PC-9 (cell line): ENCODE data around the gene PDPR. TPM values are rescaled to one million over a fixed set of nuclear protein-coding genes. Genes with fewer than 3 reads are reported as not detected.
A peak's percentile ranks its signal among the peaks of the same experiment; 100 is the strongest.
"Not testable (repeated sequence)": the region's sequence is repeated elsewhere in the genome, so short reads cannot be mapped to it uniquely, and the experiment has no call there.

Source experiments
- BruUV-seq: library from RNA; stranded (reverse); fragments of 400-500 nt; replicated peaks from 2 replicates; lab custom pipeline; 2021; lab: Mats Ljungman, UMichigan
- CTCF ChIA-PET: fragments of 300-600 bp; sonication (Branson Sonifier 250); formaldehyde crosslinking; loops from one replicate; lab custom pipeline; 2022; ENCODE audit warnings: antibody characterized with exemption; lab: Charles Lee
- POLR2A ChIA-PET: fragments of 300-600 bp; sonication (Branson Sonifier 250); formaldehyde crosslinking; loops from one replicate; lab custom pipeline; 2022; ENCODE audit warnings: antibody characterized with exemption; ENCODE audit not compliant: unreplicated experiment; lab: Charles Lee
- DNase-seq, 2 experiments: peaks; one replicate each; pipeline versions ENCODE4 v3.0.0 to v3.0.0-alpha.2; 2015 to 2022; ENCODE audit warnings: mixed read lengths in 1 of 2
- H2AFZ ChIP-seq: fragments of 200-600 bp; sonication (generic); 2 replicates; pipeline ENCODE4 v1.8.1; 2017; ENCODE audit warnings: antibody characterized with exemption
- H3F3A ChIP-seq: fragments of 200-600 bp; sonication (generic); 2 replicates; pipeline ENCODE4 v1.8.1; 2017; ENCODE audit warnings: antibody characterized with exemption, mild to moderate bottlenecking, low read depth; ENCODE audit not compliant: insufficient read depth
- H3K27ac ChIP-seq: fragments of 200-600 bp; sonication (generic); 2 replicates; pipeline ENCODE4 v1.6.1; 2016; ENCODE audit warnings: mixed run types
- H3K27me3 ChIP-seq: fragments of 200-600 bp; sonication (generic); 2 replicates; pipeline ENCODE4 v1.6.1; 2016; ENCODE audit warnings: low read depth, mixed run types; ENCODE audit not compliant: insufficient read depth
- H3K36me3 ChIP-seq: fragments of 200-600 bp; sonication (generic); 2 replicates; pipeline ENCODE4 v1.6.1; 2016; ENCODE audit warnings: low read depth, mixed run types
- H3K4me1 ChIP-seq: fragments of 200-600 bp; sonication (generic); replicated peaks from 2 replicates; pipeline ENCODE4 v1.6.1; 2016; ENCODE audit warnings: mixed run types; ENCODE audit not compliant: insufficient read depth
- H3K4me2 ChIP-seq: fragments of 200-600 bp; sonication (generic); 2 replicates; pipeline ENCODE4 v1.6.1; 2017; ENCODE audit warnings: mixed run types
- H3K4me3 ChIP-seq: fragments of 200-600 bp; sonication (generic); 2 replicates; pipeline ENCODE4 v1.6.1; 2016; ENCODE audit warnings: mixed run types
- H3K79me2 ChIP-seq: fragments of 200-600 bp; sonication (generic); 2 replicates; pipeline ENCODE4 v1.6.1; 2017; ENCODE audit warnings: low read depth, mixed run types
- H3K9me2 ChIP-seq: fragments of 200-600 bp; sonication (generic); 2 replicates; pipeline ENCODE4 v1.8.1; 2017; ENCODE audit warnings: mild to moderate bottlenecking; ENCODE audit not compliant: insufficient read depth
- H3K9me3 ChIP-seq: fragments of 200-600 bp; sonication (generic); 2 replicates; pipeline ENCODE4 v1.8.1; 2016; ENCODE audit warnings: low read depth; ENCODE audit not compliant: insufficient read depth
- H4K20me1 ChIP-seq: fragments of 200-600 bp; sonication (generic); 2 replicates; pipeline ENCODE4 v1.8.1; 2017; ENCODE audit not compliant: insufficient read depth
- EZH2 ChIP-seq: fragments of 200-600 bp; sonication (generic); IDR thresholded peaks from 2 replicates; pipeline ENCODE4 v1.8.0; 2017; ENCODE audit warnings: antibody characterized with exemption, low read depth
- intact Hi-C: fragments of 100-400 bp; cut with micrococcal nuclease; formaldehyde crosslinking; loops from one replicate; pipeline ENCODE4 v1.10.0; 2022; ENCODE audit not compliant: unreplicated experiment
- total RNA-seq: library from RNA; stranded (reverse); gene quantifications from 2 replicates; pipeline ENCODE4 v1.2.3, GENCODE V29; 2021
- TF ChIP-seq, protein P1 (sequence below): fragments of 200-600 bp; sonication (generic); conservative IDR thresholded peaks from 2 replicates; pipeline ENCODE4 v1.6.1; 2017; ENCODE audit warnings: mixed run types, antibody characterized with exemption, mild to moderate bottlenecking, moderate library complexity

The PDPR gene
- total RNA-seq, 1 experiment from 2014 or later: 48.8 TPM

DNA sequence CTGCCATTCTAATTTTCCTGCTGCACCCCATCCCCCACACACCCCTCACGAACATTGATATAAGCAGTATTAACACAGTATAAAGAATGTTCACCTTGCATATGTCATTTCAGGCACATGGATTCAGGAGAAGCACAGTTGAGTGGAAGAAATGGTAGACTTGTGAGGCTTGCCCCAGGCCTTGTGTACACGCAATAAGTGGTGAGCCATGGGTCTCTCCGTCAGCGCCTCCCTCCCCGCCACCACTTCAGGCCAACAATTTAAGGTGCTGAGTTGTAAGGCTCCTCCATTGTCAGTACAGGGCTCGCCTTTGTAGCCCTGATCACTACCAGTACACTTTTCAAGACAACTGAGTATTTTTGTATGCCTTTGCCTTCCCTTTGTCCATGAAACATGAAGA is 47.2 kb downstream of the PDPR start:
- CTCF ChIA-PET: interaction anchor here (0.7 kb wide), 1 partner anchor 313 kb away, joined by 5 read pairs; no protein-coding TSS in a partner anchor
- intact Hi-C loops: no loop called here
- H3K79me2 ChIP-seq: no peaks in the 10 kb centered on the region
- H3K4me2 ChIP-seq: no peak overlapping the region
- H3K27me3 ChIP-seq: no peaks in the 10 kb centered on the region
- H2AFZ ChIP-seq: no peak overlapping the region
- BruUV-seq: no TSS peak
- peaks cover 27% of the 10 kb centered on the region for H3K36me3 ChIP-seq
- 0 out of 2 replicates have a peak, but pooled peaks cover 4% of the 10 kb centered on the region for H4K20me1 ChIP-seq
- 0 out of 2 replicates have a peak overlapping the region, but pooled peaks have one; percentile 0 for H3K27ac ChIP-seq
- peaks cover 8% of the 10 kb centered on the region for H3K4me1 ChIP-seq
- no peaks in the 10 kb centered on the region for H3K9me3 ChIP-seq
- POLR2A ChIA-PET: no interaction called here
- TF ChIP-seq, protein P1, sequence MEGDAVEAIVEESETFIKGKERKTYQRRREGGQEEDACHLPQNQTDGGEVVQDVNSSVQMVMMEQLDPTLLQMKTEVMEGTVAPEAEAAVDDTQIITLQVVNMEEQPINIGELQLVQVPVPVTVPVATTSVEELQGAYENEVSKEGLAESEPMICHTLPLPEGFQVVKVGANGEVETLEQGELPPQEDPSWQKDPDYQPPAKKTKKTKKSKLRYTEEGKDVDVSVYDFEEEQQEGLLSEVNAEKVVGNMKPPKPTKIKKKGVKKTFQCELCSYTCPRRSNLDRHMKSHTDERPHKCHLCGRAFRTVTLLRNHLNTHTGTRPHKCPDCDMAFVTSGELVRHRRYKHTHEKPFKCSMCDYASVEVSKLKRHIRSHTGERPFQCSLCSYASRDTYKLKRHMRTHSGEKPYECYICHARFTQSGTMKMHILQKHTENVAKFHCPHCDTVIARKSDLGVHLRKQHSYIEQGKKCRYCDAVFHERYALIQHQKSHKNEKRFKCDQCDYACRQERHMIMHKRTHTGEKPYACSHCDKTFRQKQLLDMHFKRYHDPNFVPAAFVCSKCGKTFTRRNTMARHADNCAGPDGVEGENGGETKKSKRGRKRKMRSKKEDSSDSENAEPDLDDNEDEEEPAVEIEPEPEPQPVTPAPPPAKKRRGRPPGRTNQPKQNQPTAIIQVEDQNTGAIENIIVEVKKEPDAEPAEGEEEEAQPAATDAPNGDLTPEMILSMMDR: no peak
- no peak for TF ChIP-seq EZH2
- H3K4me3 ChIP-seq: no peak overlapping the region
- DNase-seq: no peak
- no peaks in the 10 kb centered on the region for H3K9me2 ChIP-seq
- H3F3A ChIP-seq: peaks cover 21% of the 10 kb centered on the region; the same call in 1 of the 2 replicates

DNA sequence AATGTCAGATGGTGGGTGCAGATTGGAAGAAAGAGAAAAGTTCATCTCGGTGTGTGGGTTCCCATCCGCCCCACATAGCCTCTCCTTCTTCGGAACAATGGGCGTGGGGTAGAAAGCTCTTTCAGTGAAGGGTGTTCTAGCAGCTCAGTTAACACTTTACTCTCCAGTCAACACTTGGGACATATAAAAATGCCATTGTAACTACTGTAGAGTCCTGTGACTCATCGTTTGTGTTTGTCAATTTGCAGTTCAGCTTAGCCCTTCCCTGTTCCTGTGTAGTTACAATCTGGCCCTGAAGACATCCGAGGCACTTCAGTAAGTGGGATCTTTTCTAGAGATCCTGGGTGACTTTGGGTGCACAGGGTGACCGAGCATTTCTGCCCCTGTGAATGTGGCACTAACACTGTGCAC is 47.9 kb downstream of the PDPR start:
- DNase-seq: peak in 1 of 2 experiments; percentile 73
- no peak overlapping the region for H3K4me2 ChIP-seq
- 0 out of 2 replicates have a peak overlapping the region, but pooled peaks have one; percentile 0 for H3K27ac ChIP-seq
- H3K4me3 ChIP-seq: no peak overlapping the region
- H3K27me3 ChIP-seq: no peaks in the 10 kb centered on the region
- CTCF ChIA-PET: interaction anchor here (0.6 to 0.7 kb wide), 3 partner anchors 298 to 666 kb away, joined by 3 to 5 read pairs (median 5); no protein-coding TSS in a partner anchor
- no peaks in the 10 kb centered on the region for H3K9me3 ChIP-seq
- no TSS peak for BruUV-seq
- TF ChIP-seq EZH2: no peak
- TF ChIP-seq, protein P1: no peak
- no peak overlapping the region for H2AFZ ChIP-seq
- H4K20me1 ChIP-seq: 0 out of 2 replicates have a peak, but pooled peaks cover 4% of the 10 kb centered on the region
- intact Hi-C loops: no loop called here
- peaks cover 8% of the 10 kb centered on the region for H3K4me1 ChIP-seq
- peaks cover 27% of the 10 kb centered on the region for H3K36me3 ChIP-seq
- POLR2A ChIA-PET: interaction anchor here (0.6 kb wide), 1 partner anchor 203 kb away, joined by 3 read pairs; no protein-coding TSS in a partner anchor
- no peaks in the 10 kb centered on the region for H3K79me2 ChIP-seq
- H3K9me2 ChIP-seq: no peaks in the 10 kb centered on the region
- H3F3A ChIP-seq: peaks cover 21% of the 10 kb centered on the region; the same call in 1 of the 2 replicates

DNA sequence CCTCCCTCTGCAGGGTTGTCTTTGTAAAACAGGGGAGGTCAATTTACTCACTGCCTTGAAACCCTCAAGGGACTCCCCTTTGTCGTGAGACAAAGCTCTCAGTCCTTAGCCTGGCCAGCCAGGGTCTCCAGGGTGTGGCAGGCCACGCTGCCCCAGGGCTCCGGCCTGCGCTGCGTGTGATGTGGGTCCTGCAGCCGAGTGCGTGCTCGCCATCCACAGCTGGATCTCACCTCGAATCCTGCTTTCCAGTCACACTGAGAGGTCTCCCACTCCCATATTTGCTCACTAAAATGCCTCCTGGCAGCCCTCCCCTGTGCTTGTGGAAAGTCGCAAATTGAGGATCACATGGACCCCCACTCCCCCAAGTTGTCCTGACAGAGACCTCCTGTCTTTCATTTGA is 49.5 kb downstream of the PDPR start:
- intact Hi-C loops: no loop called here
- H4K20me1 ChIP-seq: 0 out of 2 replicates have a peak, but pooled peaks cover 4% of the 10 kb centered on the region
- no peaks in the 10 kb centered on the region for H3K27me3 ChIP-seq
- ChIA-PET CTCF (no interaction called here), POLR2A (no interaction called here)
- no peaks in the 10 kb centered on the region for H3K9me3 ChIP-seq
- no peak for TF ChIP-seq EZH2
- TF ChIP-seq, protein P1: no peak
- peak in 1 of 2 experiments; percentile 17 for DNase-seq
- H3K4me1 ChIP-seq: peaks cover 8% of the 10 kb centered on the region
- no peaks in the 10 kb centered on the region for H3K9me2 ChIP-seq
- peaks cover 15% of the 10 kb centered on the region for H3K36me3 ChIP-seq
- H3K27ac ChIP-seq: no peak overlapping the region
- H3F3A ChIP-seq: peaks cover 21% of the 10 kb centered on the region; the same call in 1 of the 2 replicates
- no peak overlapping the region for H3K4me2 ChIP-seq
- H3K79me2 ChIP-seq: no peaks in the 10 kb centered on the region
- H3K4me3 ChIP-seq: no peak overlapping the region
- no TSS peak for BruUV-seq
- no peak overlapping the region for H2AFZ ChIP-seq

DNA sequence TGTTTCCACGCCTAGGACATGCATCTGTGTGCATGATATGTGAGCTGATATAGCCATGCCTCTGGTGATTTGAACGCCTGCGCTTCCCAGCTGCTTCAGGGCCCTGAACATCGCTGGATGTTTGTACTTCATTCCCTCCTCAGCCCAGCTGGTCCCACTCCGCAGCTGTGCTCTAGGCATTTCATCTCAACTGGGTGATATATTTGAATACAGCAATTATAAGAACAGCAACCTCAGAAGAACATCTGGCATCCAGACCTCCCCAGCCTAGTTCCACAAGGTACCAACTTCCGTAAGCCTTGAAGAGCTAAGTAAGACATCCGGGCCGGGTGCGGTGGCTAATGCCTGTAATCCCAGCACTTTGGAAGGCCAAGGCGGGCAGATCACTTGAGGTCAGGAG is 52.6 kb downstream of the PDPR start:
- BruUV-seq, H3K36me3 ChIP-seq, POLR2A ChIA-PET, H4K20me1 ChIP-seq, H3K79me2 ChIP-seq, DNase-seq, intact Hi-C loops, CTCF ChIA-PET, H3K4me2 ChIP-seq, H3K9me2 ChIP-seq, H3K27ac ChIP-seq, H3K9me3 ChIP-seq, H3K4me3 ChIP-seq, H3K4me1 ChIP-seq, H3K27me3 ChIP-seq, H2AFZ ChIP-seq: not testable (repeated sequence)
- H3F3A ChIP-seq: peaks cover 11% of the 10 kb centered on the region; the same call in 1 of the 2 replicates

DNA sequence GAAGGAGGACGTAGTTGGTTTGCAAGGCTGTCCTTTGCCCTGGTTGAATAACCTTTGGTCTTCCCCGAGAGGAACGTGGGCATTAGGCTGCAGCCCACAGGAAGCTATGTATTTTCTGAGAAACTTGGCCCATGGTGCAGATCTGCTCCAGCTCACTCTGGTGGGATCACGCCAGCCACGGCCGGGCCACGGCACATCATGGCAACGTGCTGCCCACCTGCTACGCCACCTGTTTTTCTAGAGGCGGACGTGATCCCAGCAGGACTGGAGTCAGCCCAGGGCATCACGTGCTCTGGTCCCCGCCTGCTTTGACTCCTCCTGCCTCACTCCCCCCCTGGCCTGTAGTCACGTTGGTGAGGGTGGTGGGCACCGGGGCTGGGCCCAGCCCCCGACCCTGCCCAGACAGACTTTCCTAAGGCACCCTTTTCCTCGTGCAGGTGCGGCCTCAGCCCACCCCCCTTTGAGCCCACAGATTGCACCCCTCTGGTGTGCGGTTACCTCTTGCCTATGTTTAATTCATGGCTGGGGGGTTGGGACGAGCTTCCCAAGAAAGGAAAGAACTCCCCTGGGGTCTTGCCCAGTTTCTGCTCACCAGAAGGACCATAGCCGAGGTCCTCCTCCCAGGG is 59.2 kb downstream of the PDPR start, which contains the start of gene CLEC18C:
Gene CLEC18C, plus strand, starts transcription at position 576 of the 626 bp plus-strand sequence. CDS start 492 bp downstream, outside the sequence.
- H2AFZ ChIP-seq, H3K27ac ChIP-seq, H3K9me2 ChIP-seq, H4K20me1 ChIP-seq, H3K4me3 ChIP-seq, H3K36me3 ChIP-seq, BruUV-seq, DNase-seq, H3F3A ChIP-seq, H3K4me2 ChIP-seq, intact Hi-C loops, H3K27me3 ChIP-seq, H3K79me2 ChIP-seq, H3K4me1 ChIP-seq, H3K9me3 ChIP-seq, CTCF ChIA-PET, POLR2A ChIA-PET: not testable (repeated sequence)
